ENCODE results near the gene UBR1.

DNA sequence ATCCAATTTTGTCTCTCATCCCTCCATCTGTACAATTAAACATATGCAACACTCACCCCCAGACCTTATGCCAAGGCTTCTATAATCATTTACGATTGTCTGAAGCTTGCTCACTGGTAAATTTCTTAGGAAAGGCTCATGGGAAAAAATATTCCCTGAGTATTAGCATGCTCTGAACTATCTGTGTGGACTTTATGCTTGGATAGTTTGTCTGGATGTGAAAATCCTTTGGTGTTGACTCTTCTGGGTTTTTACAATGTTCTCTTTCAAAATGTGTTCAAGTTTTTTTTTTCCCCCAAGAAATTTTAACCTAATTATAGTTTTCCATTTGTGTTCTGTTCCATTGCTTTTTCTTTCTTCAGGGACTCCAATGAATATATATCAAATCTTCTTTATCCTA, 165.3 kb downstream of the UBR1 start:
- TF ChIP-seq, protein P1, sequence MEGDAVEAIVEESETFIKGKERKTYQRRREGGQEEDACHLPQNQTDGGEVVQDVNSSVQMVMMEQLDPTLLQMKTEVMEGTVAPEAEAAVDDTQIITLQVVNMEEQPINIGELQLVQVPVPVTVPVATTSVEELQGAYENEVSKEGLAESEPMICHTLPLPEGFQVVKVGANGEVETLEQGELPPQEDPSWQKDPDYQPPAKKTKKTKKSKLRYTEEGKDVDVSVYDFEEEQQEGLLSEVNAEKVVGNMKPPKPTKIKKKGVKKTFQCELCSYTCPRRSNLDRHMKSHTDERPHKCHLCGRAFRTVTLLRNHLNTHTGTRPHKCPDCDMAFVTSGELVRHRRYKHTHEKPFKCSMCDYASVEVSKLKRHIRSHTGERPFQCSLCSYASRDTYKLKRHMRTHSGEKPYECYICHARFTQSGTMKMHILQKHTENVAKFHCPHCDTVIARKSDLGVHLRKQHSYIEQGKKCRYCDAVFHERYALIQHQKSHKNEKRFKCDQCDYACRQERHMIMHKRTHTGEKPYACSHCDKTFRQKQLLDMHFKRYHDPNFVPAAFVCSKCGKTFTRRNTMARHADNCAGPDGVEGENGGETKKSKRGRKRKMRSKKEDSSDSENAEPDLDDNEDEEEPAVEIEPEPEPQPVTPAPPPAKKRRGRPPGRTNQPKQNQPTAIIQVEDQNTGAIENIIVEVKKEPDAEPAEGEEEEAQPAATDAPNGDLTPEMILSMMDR (IDR thresholded peaks at IDR 0.05): no peak
- no peak for TF ChIP-seq POLR2A (IDR thresholded peaks at IDR 0.05)
- no peak for TF ChIP-seq POLR2AphosphoS5 (IDR thresholded peaks at IDR 0.05)
